ENCODE results near the gene PIGBOS1.
"Not testable (repeated sequence)": the region's sequence is repeated elsewhere in the genome, so short reads cannot be mapped to it uniquely, and the experiment has no call there.

Gene PIGBOS1

GRCh38 chr15:55297315-55297714, 21.6 kb downstream of the PIGBOS1 start:
- no peaks in the 10 kb centered on the region for H3K36me3 ChIP-seq (ENCODE audit: control insufficient read depth, insufficient read depth, low read length)
- no peak for TF ChIP-seq CTCF (IDR thresholded peaks at IDR 0.05; ENCODE audit: insufficient read depth, low read length, poor library complexity, severe bottlenecking)
- DNase-seq (ENCODE audit: extremely low read depth, insufficient read length) = no peak

GRCh38 chr15:55290528-55291057, 28.3 kb downstream of the PIGBOS1 start:
- no peaks in the 10 kb centered on the region for H3K27me3 ChIP-seq (replicated peaks; ENCODE audit: control insufficient read depth, insufficient read depth, low read length)
- peak; percentile 96 for TF ChIP-seq CTCF (IDR thresholded peaks at IDR 0.05; ENCODE audit: insufficient read depth, low read length, poor library complexity, severe bottlenecking)
- H3K36me3 ChIP-seq (ENCODE audit: control insufficient read depth, insufficient read depth, low read length) = no peaks in the 10 kb centered on the region
- peak overlapping the region; percentile 78 for H3K4me3 ChIP-seq (replicated peaks; ENCODE audit: low read depth, low read length)
- DNase-seq (ENCODE audit: extremely low read depth, insufficient read length) = peak; percentile 82

More at GRCh38 chr15:55297315-55297714, 21.6 kb downstream of the PIGBOS1 start:
- no peak overlapping the region for H3K4me3 ChIP-seq (replicated peaks; ENCODE audit: low read depth, low read length)
- no peaks in the 10 kb centered on the region for H3K27me3 ChIP-seq (replicated peaks; ENCODE audit: control insufficient read depth, insufficient read depth, low read length)

GRCh38 chr15:55289746-55290527, 29.0 kb downstream of the PIGBOS1 start, which contains the start of gene RAB27A:
TSS of gene RAB27A (minus strand) at chr15:55289813. CDS start at chr15:55234934, 54,879 bp downstream.
- H3K4me3 ChIP-seq (replicated peaks; ENCODE audit: low read depth, low read length) = peak within 1 kb of the TSS; percentile 78
- no peak for TF ChIP-seq CTCF (IDR thresholded peaks at IDR 0.05; ENCODE audit: insufficient read depth, low read length, poor library complexity, severe bottlenecking)
- no peaks in the 10 kb centered on the region for H3K27me3 ChIP-seq (replicated peaks; ENCODE audit: control insufficient read depth, insufficient read depth, low read length)
- DNase-seq (ENCODE audit: extremely low read depth, insufficient read length) = peak; percentile 81
- no peaks in the 10 kb centered on the region for H3K36me3 ChIP-seq (ENCODE audit: control insufficient read depth, insufficient read depth, low read length)

GRCh38 chr15:55289011-55289745, 29.7 kb downstream of the PIGBOS1 start:
- Histone ChIP-seq H3K27me3 (replicated peaks; ENCODE audit: control insufficient read depth, insufficient read depth, low read length) (no peaks in the 10 kb centered on the region), H3K4me3 (replicated peaks; ENCODE audit: low read depth, low read length) (peak overlapping the region; percentile 78), H3K36me3 (ENCODE audit: control insufficient read depth, insufficient read depth, low read length) (no peaks in the 10 kb centered on the region)
- TF ChIP-seq CTCF (IDR thresholded peaks at IDR 0.05; ENCODE audit: insufficient read depth, low read length, poor library complexity, severe bottlenecking) = no peak
- DNase-seq (ENCODE audit: extremely low read depth, insufficient read length) = no peak

GRCh38 chr15:55288006-55288717, 30.8 kb downstream of the PIGBOS1 start:
- H3K36me3 ChIP-seq (ENCODE audit: control insufficient read depth, insufficient read depth, low read length) = no peaks in the 10 kb centered on the region
- TF ChIP-seq CTCF (IDR thresholded peaks at IDR 0.05; ENCODE audit: insufficient read depth, low read length, poor library complexity, severe bottlenecking) = no peak
- H3K4me3 ChIP-seq (replicated peaks; ENCODE audit: low read depth, low read length) = peak overlapping the region; percentile 78
- H3K27me3 ChIP-seq (replicated peaks; ENCODE audit: control insufficient read depth, insufficient read depth, low read length) = no peaks in the 10 kb centered on the region
- DNase-seq (ENCODE audit: extremely low read depth, insufficient read length) = no peak

- H3K4me3 ChIP-seq (replicated peaks; ENCODE audit: low read depth, low read length); H3K27me3 ChIP-seq (replicated peaks; ENCODE audit: control insufficient read depth, insufficient read depth, low read length); DNase-seq (ENCODE audit: extremely low read depth, insufficient read length); H3K36me3 ChIP-seq (ENCODE audit: control insufficient read depth, insufficient read depth, low read length): not testable (repeated sequence)
Measured at GRCh38 chr15:55286442-55287189, 32.3 kb downstream of the PIGBOS1 start.
